H1 (cell line): Measurements from ENCODE around the gene BCL2L13. TPM values are rescaled to one million over a fixed set of nuclear protein-coding genes. Genes with fewer than 3 reads are reported as not detected.

Source experiments
- CHD7 ChIP-seq: fragments of 300-600 bp; sonication (generic); IDR thresholded peaks from 2 replicates; pipeline ENCODE4 v1.7.1; 2012; ENCODE audit warnings: low read length, moderate library complexity, mild to moderate bottlenecking, inconsistent platforms; ENCODE audit not compliant: insufficient replicate concordance
- E2F6 ChIP-seq: IDR thresholded peaks from 2 replicates; pipeline ENCODE4 v1.6.1; 2012; ENCODE audit warnings: inconsistent platforms
- GABPA ChIP-seq: IDR thresholded peaks from 2 replicates; pipeline ENCODE4 v1.6.1; 2011; ENCODE audit warnings: mild to moderate bottlenecking, low read length, moderate library complexity, borderline replicate concordance; ENCODE audit not compliant: insufficient read depth
- HDAC2 ChIP-seq, 2 experiments: fragments of 300-600 bp in 1 of 2; sonication (generic) in 1 of 2; IDR thresholded peaks; 2 replicates each; pipeline ENCODE4 v1.6.1; 2011 to 2012; ENCODE audit warnings: low read depth in 2 of 2, low read length in 2 of 2, mild to moderate bottlenecking in 2 of 2, moderate library complexity in 2 of 2, borderline replicate concordance in 1 of 2, inconsistent platforms in 1 of 2
- RNF2 ChIP-seq: fragments of 200-900, 300-1000 bp; sonication (generic); IDR thresholded peaks from 2 replicates; pipeline ENCODE4 v1.7.1; 2016; ENCODE audit warnings: borderline replicate concordance, low read depth, mild to moderate bottlenecking, antibody characterized with exemption, low read length; ENCODE audit not compliant: poor library complexity, severe bottlenecking; ENCODE audit errors: missing control alignments
- RXRA ChIP-seq: IDR thresholded peaks from 2 replicates; pipeline ENCODE4 v1.6.1; 2011; ENCODE audit warnings: low read depth, mild to moderate bottlenecking, low read length, moderate library complexity; ENCODE audit not compliant: insufficient read depth
- SP1 ChIP-seq: IDR thresholded peaks from 2 replicates; pipeline ENCODE4 v1.6.1; 2011; ENCODE audit warnings: low read depth, low read length
- TAF1 ChIP-seq: IDR thresholded peaks from 2 replicates; pipeline ENCODE4 v1.6.1; 2011; ENCODE audit warnings: mild to moderate bottlenecking, low read depth, low read length
- polyA plus RNA-seq, 7 experiments: library from polyadenylated mRNA; depleted of rRNA in 3 of 7; stranded (reverse) in 5 of 7; unstranded in 2 of 7; fragments of >200 nt in 5 of 7; fragments of 200-250 nt in 2 of 7; gene quantifications; 1 replicate in 5 of 7; 2 replicates in 1 of 7; 4 replicates in 1 of 7; pipeline versions ENCODE4 v1.2.1 to v1.2.3, GENCODE V29; 2011 to 2013; ENCODE audit warnings: missing spikeins in 2 of 7, mixed read lengths in 2 of 7
- total RNA-seq: library from RNA; stranded (reverse); fragmentation: NEBNext Ultra II Directional; extraction: Animal tissue kit (Norgen Biotek cat#: 25700); gene quantifications from 2 replicates; pipeline ENCODE4 v1.2.1, GENCODE V29; 2021

The BCL2L13 gene
- total and polyA plus RNA-seq, 2 of the 8 experiments (the other 6 are each of a cell fraction or from before 2014, with no cell fraction given), result 20.7 to 35.0 TPM

- no peak for TF ChIP-seq CHD7
- no peak for TF ChIP-seq SP1
- TF ChIP-seq GABPA, result no peak
- TF ChIP-seq HDAC2 (IDR thresholded peaks at IDR 0.05; ENCODE audit: borderline replicate concordance in 1 of 2, low read depth in 2 of 2, low read length in 2 of 2), result no peak
- no peak for TF ChIP-seq RNF2
- no peak for TF ChIP-seq TAF1
- no peak for TF ChIP-seq E2F6
- TF ChIP-seq RXRA, result no peak
Observed at GRCh38 chr22:17629641-17630040, 8.9 kb upstream of the BCL2L13 start (continued).
